Spleen (tissue), 11 donors: Measurements from ENCODE around the gene AZGP1. TPM values are rescaled to one million over a fixed set of nuclear protein-coding genes. Genes with fewer than 3 reads are reported as not detected.

Experiments
- DNase-seq: peaks from one replicate; pipeline ENCODE4 v3.0.0-alpha.2; 2020
- H3K27ac ChIP-seq, 8 donors: fragments of 200-600 bp; sonication (generic) in 7 of 8; 1 replicate in 4 of 8; 2 replicates in 4 of 8; pipeline versions ENCODE4 v1.5.0 to v1.8.0; 2016 to 2021; ENCODE audit warnings: inconsistent platforms in 4 of 8, mild to moderate bottlenecking in 4 of 8, moderate library complexity in 1 of 8
- H3K27me3 ChIP-seq, 7 donors: fragments of 200-600 bp; sonication (generic) in 6 of 7; replicated peaks in 1 of 7; 1 replicate in 4 of 7; 2 replicates in 3 of 7; pipeline versions ENCODE4 v1.5.0 to v1.8.0; 2016 to 2021; ENCODE audit warnings: inconsistent platforms in 3 of 7, mild to moderate bottlenecking in 1 of 7
- H3K36me3 ChIP-seq, 6 donors: fragments of 200-600 bp; sonication (generic) in 5 of 6; 1 replicate in 4 of 6; 2 replicates in 2 of 6; pipeline versions ENCODE4 v1.5.0 to v1.8.0; 2016 to 2021; ENCODE audit warnings: inconsistent platforms in 2 of 6
- H3K4me1 ChIP-seq, 6 donors: fragments of 200-600 bp; sonication (generic) in 5 of 6; 1 replicate in 3 of 6; 2 replicates in 3 of 6; pipeline versions ENCODE4 v1.5.0 to v1.8.0; 2016 to 2021; ENCODE audit warnings: inconsistent platforms in 3 of 6
- H3K4me3 ChIP-seq, 8 donors: fragments of 200-600 bp; sonication (generic) in 7 of 8; 1 replicate in 4 of 8; 2 replicates in 4 of 8; pipeline versions ENCODE4 v1.5.0 to v1.8.0; 2016 to 2021; ENCODE audit warnings: inconsistent platforms in 4 of 8, mild to moderate bottlenecking in 4 of 8, moderate library complexity in 2 of 8
- H3K9me3 ChIP-seq, 8 donors: fragments of 200-600 bp; sonication (generic) in 7 of 8; 1 replicate in 4 of 8; 2 replicates in 4 of 8; pipeline versions ENCODE4 v1.5.0 to v1.8.0; 2016 to 2021; ENCODE audit warnings: inconsistent platforms in 4 of 8
- POLR2A ChIP-seq, 3 donors: fragments of 450-650 bp; IDR thresholded peaks; one replicate each; pipeline ENCODE4 v1.5.1; 2017; ENCODE audit warnings: antibody characterized with exemption in 3 of 3, mild to moderate bottlenecking in 1 of 3
- POLR2AphosphoS5 ChIP-seq, 3 donors: sonication (generic); formaldehyde crosslinking; IDR thresholded peaks; one replicate each; pipeline ENCODE4 v1.5.1; 2017; ENCODE audit warnings: antibody characterized with exemption in 3 of 3
- WGBS, 5 donors: extraction: QIAGEN DNeasy Blood & Tissue Kit in 3 of 5; methylation state at CpG; one replicate each; pipeline versions ENCODE4 v1.1.5 to v1.1.7; 2013 to 2018; 5-methylcytosine and 5-hydroxymethylcytosine counted together
- intact Hi-C: fragments of 100-400 bp; cut with DNase I; formaldehyde crosslinking; loops from one replicate; pipeline ENCODE4 v1.15.0; 2023; ENCODE audit warnings: low total_unique reads
- polyA plus RNA-seq, 3 donors: library from polyadenylated mRNA; stranded (reverse); fragments of 200-250 nt; gene quantifications; one replicate each; pipeline ENCODE4 v1.2.1, GENCODE V29; 2013
- total RNA-seq, 7 donors: library from RNA; depleted of rRNA in 3 of 7; stranded (reverse); fragments of >200 nt in 3 of 7; fragmentation: NEBNext Ultra II Directional in 4 of 7; extraction: Animal tissue kit (Norgen Biotek cat#: 25700) in 4 of 7; gene quantifications; one replicate each; pipeline versions ENCODE4 v1.1.0 to v1.2.1, GENCODE V29; 2016 to 2021
- TF ChIP-seq, protein P1 (sequence below), 11 experiments: fragments of 200-600 bp in 7 of 11; fragments of 450-650 bp in 4 of 11; sonication (generic) in 4 of 11; IDR thresholded peaks in 8 of 11; conservative IDR thresholded peaks in 3 of 11; 1 replicate in 7 of 11; 2 replicates in 4 of 11; pipeline versions ENCODE4 v1.4.0 to v1.8.0; 2016 to 2021; ENCODE audit warnings: antibody characterized with exemption in 11 of 11, inconsistent platforms in 4 of 11, mild to moderate bottlenecking in 1 of 11
- donor health status: healthy with polysubstance abuse.
- donor health status: DM: no; HTN: no; CAD: no; lungs with moderate emphysema.
- donor health status: DM: no; HTN: no; CAD: no.
- donor health status: Bipolar disorder and iron deficiency.
- donor health status: healthy.
- donor health status: DM: no; HTN: no; CAD: no.
- donor health status: DM: yes; HTN: yes; CAD: no.

Gene AZGP1
- total and polyA plus RNA-seq, 10 donors = 0.13 to 2.3 (median 0.58) TPM; not detected in 6

DNA sequence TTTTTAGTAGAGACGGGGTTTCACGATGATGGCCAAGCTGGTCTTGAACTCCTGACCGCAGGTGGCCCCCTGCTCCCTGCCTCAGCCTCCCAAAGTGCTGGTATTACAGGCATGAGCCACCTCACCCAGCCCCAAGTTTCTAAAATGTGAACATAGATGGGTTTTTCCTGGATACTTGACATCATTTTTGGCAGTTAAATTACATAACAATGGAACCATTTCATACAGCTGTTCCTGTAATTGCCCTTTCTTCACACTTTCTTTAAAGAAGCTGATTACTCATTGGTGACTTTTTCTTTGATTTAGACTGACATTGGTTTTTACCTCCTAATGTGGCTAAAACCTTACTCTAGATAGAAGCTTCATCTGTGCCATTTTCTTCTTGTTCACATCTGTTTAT, 45.5 kb upstream of the AZGP1 start:
- H3K36me3 ChIP-seq = peaks cover 7 to 66% (median 45%) of the 10 kb centered on the region in 6 donors
- H3K4me1 ChIP-seq = peaks cover 10 to 78% (median 39%) of the 10 kb centered on the region in 6 donors
- no peak for DNase-seq

DNA sequence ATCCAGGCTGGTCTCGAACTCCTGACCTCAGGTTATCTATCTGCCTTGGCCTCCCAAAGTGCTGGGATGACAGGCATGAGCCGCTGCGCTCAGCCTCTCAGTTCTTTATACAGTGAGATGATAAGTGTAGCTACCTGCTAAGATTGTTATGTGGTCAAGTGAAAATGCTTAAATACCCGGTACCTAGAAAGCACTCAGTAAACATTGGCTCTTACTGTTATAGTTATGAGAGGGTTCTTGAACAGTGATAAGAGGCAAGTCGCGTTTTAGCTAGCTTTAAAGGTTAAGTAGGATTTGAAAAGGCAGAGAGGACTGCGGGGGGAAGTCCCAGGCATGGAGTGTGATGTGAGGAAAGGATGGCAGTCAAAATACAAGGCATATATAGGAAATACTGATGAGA, 44.1 kb upstream of the AZGP1 start:
- H3K4me3 ChIP-seq = no peak overlapping the region
- H3K36me3 ChIP-seq = peaks cover 7 to 52% (median 32%) of the 10 kb centered on the region in 6 donors
- peaks cover 10 to 88% (median 45%) of the 10 kb centered on the region in 6 donors for H3K4me1 ChIP-seq
- WGBS, 5 donors = 83 to 93% (median 86%) methylated on average over 7 of the region's 7 CpGs
- H3K27ac ChIP-seq = no peak overlapping the region
- TF ChIP-seq, protein P1, sequence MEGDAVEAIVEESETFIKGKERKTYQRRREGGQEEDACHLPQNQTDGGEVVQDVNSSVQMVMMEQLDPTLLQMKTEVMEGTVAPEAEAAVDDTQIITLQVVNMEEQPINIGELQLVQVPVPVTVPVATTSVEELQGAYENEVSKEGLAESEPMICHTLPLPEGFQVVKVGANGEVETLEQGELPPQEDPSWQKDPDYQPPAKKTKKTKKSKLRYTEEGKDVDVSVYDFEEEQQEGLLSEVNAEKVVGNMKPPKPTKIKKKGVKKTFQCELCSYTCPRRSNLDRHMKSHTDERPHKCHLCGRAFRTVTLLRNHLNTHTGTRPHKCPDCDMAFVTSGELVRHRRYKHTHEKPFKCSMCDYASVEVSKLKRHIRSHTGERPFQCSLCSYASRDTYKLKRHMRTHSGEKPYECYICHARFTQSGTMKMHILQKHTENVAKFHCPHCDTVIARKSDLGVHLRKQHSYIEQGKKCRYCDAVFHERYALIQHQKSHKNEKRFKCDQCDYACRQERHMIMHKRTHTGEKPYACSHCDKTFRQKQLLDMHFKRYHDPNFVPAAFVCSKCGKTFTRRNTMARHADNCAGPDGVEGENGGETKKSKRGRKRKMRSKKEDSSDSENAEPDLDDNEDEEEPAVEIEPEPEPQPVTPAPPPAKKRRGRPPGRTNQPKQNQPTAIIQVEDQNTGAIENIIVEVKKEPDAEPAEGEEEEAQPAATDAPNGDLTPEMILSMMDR (IDR thresholded peaks at IDR 0.05 in 8 of 11, conservative IDR thresholded peaks at IDR 0.05 in 3 of 11) = no peak
- TF ChIP-seq POLR2AphosphoS5 (IDR thresholded peaks at IDR 0.05) (no peak), POLR2A (IDR thresholded peaks at IDR 0.05) (no peak)
- H3K9me3 ChIP-seq = no peaks in the 10 kb centered on the region
- intact Hi-C loops = no loop called here
- H3K27me3 ChIP-seq = no peaks in the 10 kb centered on the region
- no peak for DNase-seq

More for the DNA sequence above, 45.5 kb upstream of the AZGP1 start:
- TF ChIP-seq, protein P1 (IDR thresholded peaks at IDR 0.05 in 8 of 11, conservative IDR thresholded peaks at IDR 0.05 in 3 of 11) = no peak
- no peak for TF ChIP-seq POLR2A (IDR thresholded peaks at IDR 0.05)
- TF ChIP-seq POLR2AphosphoS5 (IDR thresholded peaks at IDR 0.05) = no peak
- intact Hi-C loops = no loop called here
- no peaks in the 10 kb centered on the region for H3K27me3 ChIP-seq
- 83 to 93% (median 90%) methylated on average over 3 of the region's 3 CpGs for WGBS, 5 donors
- no peak overlapping the region for H3K4me3 ChIP-seq
- H3K27ac ChIP-seq = peak overlapping the region in 1 of 8 donors; percentile 18
- no peaks in the 10 kb centered on the region for H3K9me3 ChIP-seq

DNA sequence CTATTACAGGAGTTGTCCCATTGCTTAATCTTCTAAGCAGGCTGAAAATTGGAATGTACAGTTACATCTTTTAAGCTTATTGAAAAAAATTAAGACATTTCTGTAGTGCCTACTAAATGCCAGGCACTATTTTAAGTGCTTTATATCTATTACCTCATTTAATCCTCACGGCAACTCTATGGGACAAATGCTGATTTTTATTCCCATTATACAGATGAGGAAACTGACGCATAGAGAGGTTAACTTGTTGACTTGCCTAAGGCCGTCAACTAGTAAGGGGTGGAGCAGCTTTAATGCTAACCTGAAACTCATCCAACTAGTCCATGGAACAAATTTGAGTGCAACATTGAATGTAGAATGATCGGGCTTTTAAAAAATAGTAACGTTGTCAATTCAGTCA, 42.0 kb upstream of the AZGP1 start:
- Histone ChIP-seq H3K4me3 (no peak overlapping the region), H3K27ac (no peak overlapping the region)

DNA sequence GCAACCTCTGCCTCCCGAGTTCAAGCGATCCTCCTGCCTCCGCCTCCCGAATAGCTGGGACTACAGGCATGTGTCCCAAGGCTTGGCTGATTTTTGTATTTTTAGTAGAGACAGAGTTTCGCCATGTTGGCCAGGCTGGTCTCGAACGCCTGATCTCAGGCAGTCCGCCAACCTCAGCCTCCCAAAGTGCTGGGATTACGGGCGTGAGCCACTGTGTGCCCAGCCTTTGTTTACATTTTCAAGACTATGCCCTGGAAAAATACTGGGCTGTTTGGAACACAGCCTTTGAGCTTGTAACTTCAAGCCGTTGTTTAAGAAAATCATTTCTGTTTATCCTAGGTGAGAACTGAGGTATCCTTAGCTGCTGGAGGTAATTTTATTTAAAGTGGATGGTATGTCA, 41.5 kb upstream of the AZGP1 start:
- Histone ChIP-seq H3K27me3 (no peaks in the 10 kb centered on the region), H3K36me3 (peaks cover 0 to 26% (median 7%) of the 10 kb centered on the region in 6 donors), H3K4me1 (peaks cover 10 to 80% (median 46%) of the 10 kb centered on the region in 6 donors), H3K4me3 (peak overlapping the region in 2 of 8 donors; percentile 89 to 95), H3K9me3 (no peaks in the 10 kb centered on the region), H3K27ac (peak overlapping the region in 1 of 8 donors; percentile 99)
- 79 to 90% (median 88%) methylated on average over 11 of the region's 11 CpGs for WGBS, 5 donors
- intact Hi-C loops = no loop called here
- DNase-seq = no peak
- TF ChIP-seq POLR2A (IDR thresholded peaks at IDR 0.05) (no peak), POLR2AphosphoS5 (IDR thresholded peaks at IDR 0.05) (no peak)
- TF ChIP-seq, protein P1 (IDR thresholded peaks at IDR 0.05 in 8 of 11, conservative IDR thresholded peaks at IDR 0.05 in 3 of 11) = no peak

More for the DNA sequence above, 42.0 kb upstream of the AZGP1 start:
- Histone ChIP-seq H3K36me3 (peaks cover 0 to 32% (median 12%) of the 10 kb centered on the region in 6 donors), H3K27me3 (no peaks in the 10 kb centered on the region), H3K4me1 (peaks cover 10 to 81% (median 46%) of the 10 kb centered on the region in 6 donors), H3K9me3 (no peaks in the 10 kb centered on the region)
- DNase-seq = no peak
- intact Hi-C loops = no loop called here
- TF ChIP-seq POLR2A (IDR thresholded peaks at IDR 0.05) = no peak
- TF ChIP-seq, protein P1 (IDR thresholded peaks at IDR 0.05 in 8 of 11, conservative IDR thresholded peaks at IDR 0.05 in 3 of 11) = no peak
- TF ChIP-seq POLR2AphosphoS5 (IDR thresholded peaks at IDR 0.05) = no peak
- 94 to 98% (median 94%) methylated on average over 5 of the region's 5 CpGs for WGBS, 5 donors
